Measurements from ENCODE around the gene DOK5. TPM values are rescaled to one million over a fixed set of nuclear protein-coding genes. Genes with fewer than 3 reads are reported as not detected.

Gene DOK5
- total and polyA plus RNA-seq, 5 donors from 2014 or later: 0.11 to 0.36 (median 0.26) TPM; not detected in 2

DNA sequence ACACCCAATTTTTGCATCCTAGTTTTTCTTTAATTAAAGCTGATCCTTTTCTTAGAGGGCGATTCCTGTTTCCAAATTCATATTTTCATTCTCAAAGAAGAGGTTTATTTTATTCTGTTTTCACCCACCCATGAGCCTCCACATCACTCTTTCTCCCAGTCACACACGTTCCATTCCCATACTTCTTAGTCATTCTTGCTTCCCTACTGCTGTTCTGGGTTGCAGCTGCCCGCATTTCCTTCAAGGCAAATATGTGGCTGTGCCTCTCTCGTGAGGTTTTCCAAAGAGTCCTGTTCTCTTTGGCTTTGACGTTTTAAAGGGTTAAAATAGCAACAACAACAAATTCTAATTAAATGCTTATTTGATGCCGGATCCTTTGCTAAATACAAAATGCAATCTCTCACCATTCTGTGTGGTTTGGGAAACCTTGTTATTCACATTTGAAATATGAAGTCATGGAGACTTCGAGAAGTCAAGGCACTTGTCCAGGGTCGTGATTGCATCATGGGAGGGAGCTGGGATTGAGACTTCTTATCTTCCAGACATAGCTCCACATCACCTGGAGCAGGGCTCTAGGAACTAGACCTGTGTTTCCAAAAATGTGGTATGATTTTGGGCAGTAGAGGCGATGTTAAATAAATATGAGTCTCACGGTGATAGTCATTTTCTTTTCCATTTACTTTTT, 126.6 kb downstream of the DOK5 start:
- Mint-ChIP-seq H3K4me1 (no peaks in the 10 kb centered on the region), H3K4me3 (no peak overlapping the region), H3K27ac (no peak overlapping the region), H3K27me3 (no peaks in the 10 kb centered on the region), H3K9me3 (peaks cover 0 to 5% (median 0%) of the 10 kb centered on the region in 7 donors), H3K36me3 (no peaks in the 10 kb centered on the region)
- H3K4me3 ChIP-seq (ENCODE audit: low read depth, low read length): no peak overlapping the region
- no peaks in the 10 kb centered on the region for H3K27me3 ChIP-seq (ENCODE audit: control insufficient read depth, insufficient read depth, low read length)
- DNase-seq (no peak), ATAC-seq (ENCODE audit: low read depth in 2 of 2) (no peak)
- H3K36me3 ChIP-seq (ENCODE audit: control insufficient read depth, insufficient read depth, low read length): no peaks in the 10 kb centered on the region
- H3K4me1 ChIP-seq (ENCODE audit: control insufficient read depth, insufficient read depth, low read length, poor library complexity, severe bottlenecking): no peaks in the 10 kb centered on the region
- no peak overlapping the region for H3K27ac ChIP-seq (ENCODE audit: insufficient read depth, low read length, poor library complexity, severe bottlenecking)
- H3K9me3 ChIP-seq (ENCODE audit: control insufficient read depth in 2 of 2, low read length in 2 of 2): no peaks in the 10 kb centered on the region

DNA sequence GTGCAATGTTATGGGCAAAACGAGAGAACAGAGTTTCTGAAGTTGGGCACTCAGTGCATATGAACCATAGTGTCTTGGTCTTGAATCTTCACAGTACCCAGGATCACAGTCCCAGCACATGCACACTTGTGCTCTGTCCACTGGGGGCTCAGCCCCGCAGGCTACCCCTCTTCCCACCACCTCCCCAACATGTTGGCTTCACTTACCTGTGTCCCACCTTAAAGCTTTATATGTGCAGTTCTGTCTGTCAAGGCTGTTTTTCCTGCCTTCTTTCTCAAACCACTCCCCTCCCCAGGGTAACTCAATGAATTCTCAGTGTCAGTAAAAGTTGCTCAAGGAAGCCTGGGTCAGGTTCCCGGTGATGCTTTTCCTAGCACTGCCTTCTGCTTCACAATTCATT, 129.9 kb downstream of the DOK5 start:
- H3K9me3 Mint-ChIP-seq: peaks cover 0 to 2% (median 0%) of the 10 kb centered on the region in 7 donors
- no peaks in the 10 kb centered on the region for H3K36me3 ChIP-seq (ENCODE audit: control insufficient read depth, insufficient read depth, low read length)
- no peaks in the 10 kb centered on the region for H3K27me3 Mint-ChIP-seq
- H3K4me1 ChIP-seq (ENCODE audit: control insufficient read depth, insufficient read depth, low read length, poor library complexity, severe bottlenecking): no peaks in the 10 kb centered on the region
- H3K9me3 ChIP-seq (ENCODE audit: control insufficient read depth in 2 of 2, low read length in 2 of 2): no peaks in the 10 kb centered on the region
- H3K4me1 Mint-ChIP-seq: no peaks in the 10 kb centered on the region
- no peaks in the 10 kb centered on the region for H3K36me3 Mint-ChIP-seq
- H3K27me3 ChIP-seq (ENCODE audit: control insufficient read depth, insufficient read depth, low read length): no peaks in the 10 kb centered on the region
- no peak overlapping the region for H3K27ac ChIP-seq (ENCODE audit: insufficient read depth, low read length, poor library complexity, severe bottlenecking)
- no peak overlapping the region for H3K4me3 ChIP-seq (ENCODE audit: low read depth, low read length)
- no peak overlapping the region for H3K27ac Mint-ChIP-seq
- DNase-seq (no peak), ATAC-seq (ENCODE audit: low read depth in 2 of 2) (no peak)
- no peak overlapping the region for H3K4me3 Mint-ChIP-seq

GRCh38 chr20:54606380-54606779, 131.0 kb downstream of the DOK5 start:
- no peaks in the 10 kb centered on the region for H3K4me1 ChIP-seq (ENCODE audit: control insufficient read depth, insufficient read depth, low read length, poor library complexity, severe bottlenecking)
- no peak overlapping the region for H3K4me3 ChIP-seq (ENCODE audit: low read depth, low read length)
- Mint-ChIP-seq H3K9me3 (peaks cover 0 to 2% (median 0%) of the 10 kb centered on the region in 7 donors), H3K36me3 (no peaks in the 10 kb centered on the region), H3K4me3 (no peak overlapping the region), H3K27ac (no peak overlapping the region), H3K27me3 (no peaks in the 10 kb centered on the region), H3K4me1 (no peaks in the 10 kb centered on the region)
- H3K27me3 ChIP-seq (ENCODE audit: control insufficient read depth, insufficient read depth, low read length): no peaks in the 10 kb centered on the region
- H3K36me3 ChIP-seq (ENCODE audit: control insufficient read depth, insufficient read depth, low read length): no peaks in the 10 kb centered on the region
- H3K27ac ChIP-seq (ENCODE audit: insufficient read depth, low read length, poor library complexity, severe bottlenecking): no peak overlapping the region
- DNase-seq (no peak), ATAC-seq (ENCODE audit: low read depth in 2 of 2) (no peak)
- H3K9me3 ChIP-seq (ENCODE audit: control insufficient read depth in 2 of 2, low read length in 2 of 2): no peaks in the 10 kb centered on the region

GRCh38 chr20:54608039-54608745, 132.8 kb downstream of the DOK5 start:
- Mint-ChIP-seq H3K36me3 (no peaks in the 10 kb centered on the region), H3K9me3 (peaks cover 0 to 2% (median 0%) of the 10 kb centered on the region in 7 donors), H3K4me1 (no peaks in the 10 kb centered on the region), H3K4me3 (no peak overlapping the region), H3K27me3 (no peaks in the 10 kb centered on the region), H3K27ac (no peak overlapping the region)
- no peak for ATAC-seq (ENCODE audit: low read depth in 2 of 2)
- no peaks in the 10 kb centered on the region for H3K36me3 ChIP-seq (ENCODE audit: control insufficient read depth, insufficient read depth, low read length)
- H3K27ac ChIP-seq (ENCODE audit: insufficient read depth, low read length, poor library complexity, severe bottlenecking): no peak overlapping the region
- no peaks in the 10 kb centered on the region for H3K4me1 ChIP-seq (ENCODE audit: control insufficient read depth, insufficient read depth, low read length, poor library complexity, severe bottlenecking)
- H3K4me3 ChIP-seq (ENCODE audit: low read depth, low read length): no peak overlapping the region
- H3K9me3 ChIP-seq (ENCODE audit: control insufficient read depth in 2 of 2, low read length in 2 of 2): no peaks in the 10 kb centered on the region
- H3K27me3 ChIP-seq (ENCODE audit: control insufficient read depth, insufficient read depth, low read length): no peaks in the 10 kb centered on the region
- no peak for DNase-seq

DNA sequence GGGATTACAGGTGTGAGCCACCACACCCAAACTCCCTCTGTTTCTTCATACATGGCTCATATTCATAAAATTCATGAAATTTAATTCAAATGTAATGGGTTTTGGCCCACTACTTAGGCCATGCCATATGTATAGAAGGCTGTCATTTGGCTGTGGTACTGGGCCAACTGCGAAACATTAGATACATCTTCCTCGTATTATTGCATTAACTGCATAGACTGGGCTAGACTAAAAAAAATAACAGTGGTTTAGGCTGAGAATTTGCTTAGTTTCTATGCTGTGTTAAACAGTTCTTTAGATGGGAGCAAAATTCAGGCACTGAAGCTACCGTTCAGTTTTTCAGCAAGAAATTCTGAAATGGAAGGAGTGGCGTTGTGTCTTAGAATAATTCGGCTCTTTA, 133.6 kb downstream of the DOK5 start:
- Mint-ChIP-seq H3K4me1 (no peaks in the 10 kb centered on the region), H3K36me3 (no peaks in the 10 kb centered on the region), H3K27me3 (no peaks in the 10 kb centered on the region), H3K9me3 (peaks cover 0 to 2% (median 0%) of the 10 kb centered on the region in 7 donors), H3K27ac (no peak overlapping the region), H3K4me3 (no peak overlapping the region)
- DNase-seq: no peak
- no peak for ATAC-seq (ENCODE audit: low read depth in 2 of 2)
- no peaks in the 10 kb centered on the region for H3K27me3 ChIP-seq (ENCODE audit: control insufficient read depth, insufficient read depth, low read length)
- H3K27ac ChIP-seq (ENCODE audit: insufficient read depth, low read length, poor library complexity, severe bottlenecking): no peak overlapping the region
- no peak overlapping the region for H3K4me3 ChIP-seq (ENCODE audit: low read depth, low read length)
- H3K4me1 ChIP-seq (ENCODE audit: control insufficient read depth, insufficient read depth, low read length, poor library complexity, severe bottlenecking): no peaks in the 10 kb centered on the region
- H3K9me3 ChIP-seq (ENCODE audit: control insufficient read depth in 2 of 2, low read length in 2 of 2): no peaks in the 10 kb centered on the region
- no peaks in the 10 kb centered on the region for H3K36me3 ChIP-seq (ENCODE audit: control insufficient read depth, insufficient read depth, low read length)

- Histone ChIP-seq H3K27ac (ENCODE audit: insufficient read depth, low read length, poor library complexity, severe bottlenecking) (no peak overlapping the region), H3K27me3 (ENCODE audit: control insufficient read depth, insufficient read depth, low read length) (no peaks in the 10 kb centered on the region), H3K4me1 (ENCODE audit: control insufficient read depth, insufficient read depth, low read length, poor library complexity, severe bottlenecking) (no peaks in the 10 kb centered on the region), H3K9me3 (ENCODE audit: control insufficient read depth in 2 of 2, low read length in 2 of 2) (no peaks in the 10 kb centered on the region), H3K36me3 (ENCODE audit: control insufficient read depth, insufficient read depth, low read length) (no peaks in the 10 kb centered on the region), H3K4me3 (ENCODE audit: low read depth, low read length) (no peak overlapping the region)
- H3K36me3 Mint-ChIP-seq: no peaks in the 10 kb centered on the region
- peaks cover 0 to 2% (median 0%) of the 10 kb centered on the region in 7 donors for H3K9me3 Mint-ChIP-seq
- no peaks in the 10 kb centered on the region for H3K27me3 Mint-ChIP-seq
- no peak for DNase-seq
- no peak for ATAC-seq (ENCODE audit: low read depth in 2 of 2)
- H3K4me3 Mint-ChIP-seq: no peak overlapping the region
- H3K4me1 Mint-ChIP-seq: no peaks in the 10 kb centered on the region
- no peak overlapping the region for H3K27ac Mint-ChIP-seq
These were observed 136.5 kb downstream of the DOK5 start for GRCh38 chr20:54611708-54612412.

DNA sequence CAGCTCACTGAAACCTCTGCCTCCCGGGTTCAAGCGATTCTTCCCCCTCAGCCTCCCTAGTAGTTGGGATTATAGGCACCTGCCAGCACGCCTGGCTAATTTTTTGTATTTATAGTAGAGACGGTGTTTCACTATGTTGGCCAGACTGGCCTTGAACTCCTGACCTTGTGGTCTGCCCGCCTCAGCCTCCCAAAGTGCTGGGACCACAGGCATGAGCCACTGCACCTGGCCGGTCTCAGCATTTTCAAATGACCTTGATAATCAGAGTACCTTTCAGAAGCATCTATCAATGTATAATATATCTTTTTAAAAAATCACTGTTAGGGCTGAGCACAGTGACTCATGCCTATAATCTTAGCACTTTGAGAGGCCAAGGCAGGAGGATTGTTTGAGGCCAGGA, 143.0 kb downstream of the DOK5 start:
- Mint-ChIP-seq H3K9me3 (no peaks in the 10 kb centered on the region), H3K4me1 (no peaks in the 10 kb centered on the region), H3K36me3 (no peaks in the 10 kb centered on the region), H3K27ac (no peak overlapping the region), H3K27me3 (no peaks in the 10 kb centered on the region), H3K4me3 (no peak overlapping the region)
- Histone ChIP-seq H3K4me1 (ENCODE audit: control insufficient read depth, insufficient read depth, low read length, poor library complexity, severe bottlenecking) (no peaks in the 10 kb centered on the region), H3K27ac (ENCODE audit: insufficient read depth, low read length, poor library complexity, severe bottlenecking) (no peak overlapping the region), H3K27me3 (ENCODE audit: control insufficient read depth, insufficient read depth, low read length) (no peaks in the 10 kb centered on the region), H3K36me3 (ENCODE audit: control insufficient read depth, insufficient read depth, low read length) (no peaks in the 10 kb centered on the region), H3K4me3 (ENCODE audit: low read depth, low read length) (no peak overlapping the region), H3K9me3 (ENCODE audit: control insufficient read depth in 2 of 2, low read length in 2 of 2) (no peaks in the 10 kb centered on the region)
- no peak for DNase-seq
- ATAC-seq (ENCODE audit: low read depth in 2 of 2): no peak

Measured in CD4-positive, CD25-positive, alpha-beta regulatory T cell (primary cell).